Stomach (tissue), 4 donors: ENCODE results near the gene ATP2C1.

Source experiments
- EP300 ChIP-seq: sonication (generic); formaldehyde crosslinking; IDR thresholded peaks from one replicate; pipeline ENCODE4 v1.6.1; 2017; ENCODE audit warnings: antibody characterized with exemption
- POLR2A ChIP-seq, 4 donors: fragments of 450-650 bp; IDR thresholded peaks; one replicate each; pipeline ENCODE4 v1.6.1; 2016; ENCODE audit warnings: antibody characterized with exemption in 4 of 4, control low read depth in 2 of 4, mild to moderate bottlenecking in 1 of 4, moderate library complexity in 1 of 4
- POLR2AphosphoS5 ChIP-seq, 3 donors: sonication (generic); formaldehyde crosslinking; IDR thresholded peaks; one replicate each; pipeline ENCODE4 v1.6.1; 2016; ENCODE audit warnings: antibody characterized with exemption in 3 of 3
- TF ChIP-seq, protein P1 (sequence below), 7 experiments: fragments of 450-650 bp in 4 of 7; fragments of 200-600 bp in 3 of 7; sonication (generic) in 3 of 7; IDR thresholded peaks; one replicate each; pipeline ENCODE4 v1.5.1; 2016 to 2019; ENCODE audit warnings: antibody characterized with exemption in 7 of 7, control low read depth in 2 of 7, mild to moderate bottlenecking in 1 of 7

GRCh38 chr3:131007782-131008181 is 113.9 kb downstream of the ATP2C1 start:
- TF ChIP-seq, protein P1, sequence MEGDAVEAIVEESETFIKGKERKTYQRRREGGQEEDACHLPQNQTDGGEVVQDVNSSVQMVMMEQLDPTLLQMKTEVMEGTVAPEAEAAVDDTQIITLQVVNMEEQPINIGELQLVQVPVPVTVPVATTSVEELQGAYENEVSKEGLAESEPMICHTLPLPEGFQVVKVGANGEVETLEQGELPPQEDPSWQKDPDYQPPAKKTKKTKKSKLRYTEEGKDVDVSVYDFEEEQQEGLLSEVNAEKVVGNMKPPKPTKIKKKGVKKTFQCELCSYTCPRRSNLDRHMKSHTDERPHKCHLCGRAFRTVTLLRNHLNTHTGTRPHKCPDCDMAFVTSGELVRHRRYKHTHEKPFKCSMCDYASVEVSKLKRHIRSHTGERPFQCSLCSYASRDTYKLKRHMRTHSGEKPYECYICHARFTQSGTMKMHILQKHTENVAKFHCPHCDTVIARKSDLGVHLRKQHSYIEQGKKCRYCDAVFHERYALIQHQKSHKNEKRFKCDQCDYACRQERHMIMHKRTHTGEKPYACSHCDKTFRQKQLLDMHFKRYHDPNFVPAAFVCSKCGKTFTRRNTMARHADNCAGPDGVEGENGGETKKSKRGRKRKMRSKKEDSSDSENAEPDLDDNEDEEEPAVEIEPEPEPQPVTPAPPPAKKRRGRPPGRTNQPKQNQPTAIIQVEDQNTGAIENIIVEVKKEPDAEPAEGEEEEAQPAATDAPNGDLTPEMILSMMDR (IDR thresholded peaks at IDR 0.05), result no peak
- TF ChIP-seq POLR2A (IDR thresholded peaks at IDR 0.05) (no peak), POLR2AphosphoS5 (IDR thresholded peaks at IDR 0.05) (no peak), EP300 (no peak)
